Measurements from ENCODE around the gene SYNDIG1.

The SYNDIG1 gene

DNA sequence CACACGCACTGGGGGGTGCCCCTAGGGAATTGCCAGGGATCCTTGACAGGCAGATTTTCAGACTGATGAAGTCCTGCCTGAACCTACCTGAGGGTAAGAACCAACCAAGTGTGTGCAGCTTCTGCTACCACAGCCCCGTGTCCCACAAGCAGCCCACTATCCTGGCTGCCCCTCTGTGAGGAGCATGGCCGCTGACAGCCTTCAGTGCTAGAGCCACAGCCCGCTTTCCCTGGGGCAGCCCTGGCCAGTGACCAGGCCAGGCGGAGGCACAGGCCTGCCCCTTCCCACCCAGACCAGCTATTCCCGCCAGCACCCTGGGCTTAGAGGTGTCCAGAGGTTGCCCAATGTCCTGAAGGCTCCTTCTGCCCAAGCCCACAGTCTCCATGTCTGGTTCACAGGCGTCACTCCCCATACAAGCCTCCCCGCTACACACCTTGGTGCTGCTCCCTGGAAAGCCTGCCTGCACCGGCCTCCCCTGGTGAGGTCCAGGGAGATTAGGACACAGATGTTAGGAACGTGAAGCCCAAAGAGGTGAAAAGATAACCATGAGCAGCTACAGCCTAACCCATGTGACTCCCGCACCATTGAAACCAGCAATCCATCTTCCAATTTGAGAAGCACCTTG, 207.0 kb downstream of the SYNDIG1 start:
- no peak for DNase-seq (ENCODE audit: low read depth)
- TF ChIP-seq CTCF (IDR thresholded peaks at IDR 0.05; ENCODE audit: control insufficient read depth, extremely low read depth, insufficient read depth): no peak
- H3K4me3 ChIP-seq (ENCODE audit: low read depth, low read length): no peak overlapping the region

GRCh38 chr20:24676978-24677370, 207.5 kb downstream of the SYNDIG1 start:
- no peak for DNase-seq (ENCODE audit: low read depth)
- no peak overlapping the region for H3K4me3 ChIP-seq (ENCODE audit: low read depth, low read length)
- no peak for TF ChIP-seq CTCF (IDR thresholded peaks at IDR 0.05; ENCODE audit: control insufficient read depth, extremely low read depth, insufficient read depth)

- no peak overlapping the region for H3K4me3 ChIP-seq (ENCODE audit: low read depth, low read length)
- no peak for TF ChIP-seq CTCF (IDR thresholded peaks at IDR 0.05; ENCODE audit: control insufficient read depth, extremely low read depth, insufficient read depth)
- DNase-seq (ENCODE audit: low read depth): no peak
Observed at GRCh38 chr20:24677626-24678315, 208.3 kb downstream of the SYNDIG1 start.

DNA sequence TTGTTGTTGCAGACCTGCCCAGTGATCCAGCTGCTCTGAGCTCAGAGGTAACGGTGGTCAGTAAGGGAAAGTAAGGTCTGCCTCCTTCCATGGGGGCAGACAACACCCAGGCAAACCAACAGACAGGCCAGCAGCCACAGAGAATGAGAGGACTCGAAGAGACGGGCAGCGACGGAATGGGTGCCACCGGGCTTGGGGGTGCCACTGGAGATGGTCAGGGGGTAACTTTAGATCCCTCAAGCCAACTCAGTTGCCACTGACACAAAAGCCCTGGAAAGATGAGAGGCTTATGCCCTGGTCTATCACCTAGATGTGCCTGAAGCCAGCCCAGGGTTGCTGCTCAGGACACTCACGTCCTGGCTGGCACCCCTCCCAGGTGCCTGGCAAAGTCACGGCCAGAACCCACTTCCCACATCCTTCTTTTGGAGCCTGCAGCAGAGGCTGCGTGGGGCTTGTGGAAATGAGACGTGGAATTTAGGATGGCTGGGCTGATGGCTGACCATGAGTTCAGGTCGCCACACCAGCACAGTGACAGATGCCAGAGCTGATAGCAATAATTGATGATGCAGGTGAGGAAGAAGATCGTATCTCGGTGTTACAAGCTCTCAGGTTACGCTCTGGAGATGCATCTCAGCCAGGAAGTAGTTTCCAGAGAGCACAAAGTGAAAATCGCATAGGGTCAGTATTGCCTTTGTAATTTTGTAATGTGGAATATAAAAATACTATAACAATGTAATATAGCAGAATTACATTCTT, 209.1 kb downstream of the SYNDIG1 start:
- TF ChIP-seq CTCF (IDR thresholded peaks at IDR 0.05; ENCODE audit: control insufficient read depth, extremely low read depth, insufficient read depth): no peak
- DNase-seq (ENCODE audit: low read depth): no peak
- H3K4me3 ChIP-seq (ENCODE audit: low read depth, low read length): no peak overlapping the region

GRCh38 chr20:24679448-24680047, 210.1 kb downstream of the SYNDIG1 start:
- H3K4me3 ChIP-seq (ENCODE audit: low read depth, low read length): no peak overlapping the region
- TF ChIP-seq CTCF (IDR thresholded peaks at IDR 0.05; ENCODE audit: control insufficient read depth, extremely low read depth, insufficient read depth): no peak
- no peak for DNase-seq (ENCODE audit: low read depth)

DNA sequence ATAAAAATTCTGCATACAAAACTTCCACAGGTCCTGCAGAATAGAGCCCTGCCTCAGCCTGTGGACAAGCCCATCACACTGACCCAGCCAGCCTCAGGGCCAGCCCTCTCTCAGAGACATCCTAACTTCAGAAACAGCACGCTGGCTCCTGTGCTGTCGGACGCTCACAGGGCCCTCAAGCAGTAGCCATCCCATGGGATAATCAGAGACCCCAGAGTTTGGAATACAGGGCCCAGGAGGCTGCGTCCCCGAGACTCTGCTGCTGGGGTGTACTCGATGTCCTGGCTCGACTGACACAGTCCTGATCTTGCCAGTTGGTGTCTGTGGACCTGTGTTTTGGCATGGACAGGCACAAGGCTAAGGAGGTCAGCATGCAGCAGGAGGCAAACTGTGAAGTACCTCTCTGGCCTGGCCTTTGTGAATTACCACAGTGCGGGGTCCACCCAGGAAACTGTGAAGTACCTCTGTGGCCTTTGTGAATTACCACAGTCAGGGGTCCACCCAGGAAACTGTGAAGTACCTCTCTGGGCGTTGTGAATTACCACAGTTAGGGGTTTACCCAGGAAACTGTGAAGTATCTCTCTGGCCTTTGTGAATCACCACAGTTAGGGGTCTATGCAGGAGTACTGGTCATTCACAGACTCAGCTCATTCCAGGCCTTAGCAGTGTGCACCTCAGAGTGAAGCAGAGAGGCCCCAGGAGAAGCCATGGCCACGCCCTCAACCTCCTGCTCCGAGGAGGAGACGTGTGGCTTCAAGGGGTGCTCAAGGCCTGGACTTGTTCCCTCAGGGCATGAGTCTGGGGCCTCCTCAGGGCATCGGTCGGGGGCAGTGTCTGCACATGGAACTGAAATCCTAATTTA, 212.4 kb downstream of the SYNDIG1 start:
- H3K4me3 ChIP-seq (ENCODE audit: low read depth, low read length): no peak overlapping the region
- no peak for TF ChIP-seq CTCF (IDR thresholded peaks at IDR 0.05; ENCODE audit: control insufficient read depth, extremely low read depth, insufficient read depth)
- DNase-seq (ENCODE audit: low read depth): no peak
